ENCODE results near the gene ACMSD. TPM values are rescaled to one million over a fixed set of nuclear protein-coding genes. Genes with fewer than 3 reads are reported as not detected.

The ACMSD gene
- total and polyA plus RNA-seq, 2 of the 13 experiments (the other 11 are each of a cell fraction or from before 2014, with no cell fraction given): not detected

GRCh38 chr2:134900151-134900550, 61.7 kb downstream of the ACMSD start:
- no peak for ATAC-seq
- Histone ChIP-seq H2AFZ (ENCODE audit: low read length) (no peak overlapping the region), H3K4me2 (ENCODE audit: low read depth, low read length) (no peak overlapping the region), H3K27ac (ENCODE audit: extremely low read length, insufficient read depth, low read length) (no peak overlapping the region), H3K4me3 (replicated peaks in 1 of 3; ENCODE audit: insufficient read depth in 1 of 3, low read depth in 2 of 3, low read length in 3 of 3) (no peak overlapping the region), H3K9me3 (ENCODE audit: low read length) (no peaks in the 10 kb centered on the region), H3K9ac (ENCODE audit: insufficient read depth, low read depth, low read length) (no peak overlapping the region), H3K27me3 (ENCODE audit: control insufficient read depth in 1 of 2, insufficient read depth in 2 of 2, low read length in 2 of 2) (no peaks in the 10 kb centered on the region), H3K79me2 (ENCODE audit: insufficient read depth, low read length) (no peaks in the 10 kb centered on the region), H3K4me1 (ENCODE audit: insufficient read depth, low read length) (peaks cover 9% of the 10 kb centered on the region), H4K20me1 (ENCODE audit: insufficient read depth, low read length) (no peaks in the 10 kb centered on the region), H3K36me3 (replicated peaks in 1 of 2; ENCODE audit: control insufficient read depth in 1 of 2, insufficient read depth in 2 of 2, low read length in 2 of 2) (no peaks in the 10 kb centered on the region)
- DNase-seq (ENCODE audit: low spot score): no peak
- no peak for FAIRE-seq
- no peak for TF ChIP-seq DZIP1 (CRISPR knock-in tag; IDR thresholded peaks at IDR 0.05)
- TF ChIP-seq ZNF788 (CRISPR knock-in tag; IDR thresholded peaks at IDR 0.05; ENCODE audit: borderline replicate concordance): no peak
- no peak for TF ChIP-seq LRRFIP1 (CRISPR knock-in tag; conservative IDR thresholded peaks at IDR 0.05)
- TF ChIP-seq EHMT2 (IDR thresholded peaks at IDR 0.05; ENCODE audit: borderline replicate concordance, low read depth, low read length): no peak
- TF ChIP-seq MIER2 (CRISPR knock-in tag; IDR thresholded peaks at IDR 0.05): no peak
- no peak for TF ChIP-seq RNF219 (CRISPR knock-in tag; IDR thresholded peaks at IDR 0.05)
- no peak for TF ChIP-seq ZNF687 (CRISPR knock-in tag; IDR thresholded peaks at IDR 0.05)
- TF ChIP-seq ZNF34 (CRISPR knock-in tag; IDR thresholded peaks at IDR 0.05; ENCODE audit: borderline replicate concordance): no peak
- TF ChIP-seq FOXA3 (CRISPR knock-in tag; IDR thresholded peaks at IDR 0.05): no peak
- no TSS peak for BruUV-seq (replicated peaks)
- ChIA-PET CTCF (ENCODE audit: low intra/inter-chr PET ratio, low total read pairs) (interaction anchor here (4.4 kb wide), 1 partner anchor 118 kb away, joined by 28 read pairs; no protein-coding TSS in a partner anchor), POLR2A (no interaction called here)
- 84% methylated on average over 1 of the region's 1 CpG for WGBS (ENCODE audit: low lambda C conversion rate)
- intact Hi-C loops (cut with micrococcal nuclease; ENCODE audit: unreplicated experiment) (no loop called here), in situ Hi-C loops (cut with HindIII; ENCODE audit: extremely low pct_ligation_motif_present, low pct_unique_long_range_greater_than_20kb) (no loop called here)
